Stimulated activated CD4-positive, alpha-beta T cell treated with anti-CD3 and anti-CD28 coated beads, Interleukin-15, amount 100 ng/mL, for 24 hours (primary cell): ENCODE results near the gene NEK2.
A peak's percentile ranks its signal among the peaks of the same experiment; 100 is the strongest.
"Not testable (repeated sequence)": the region's sequence is repeated elsewhere in the genome, so short reads cannot be mapped to it uniquely, and the experiment has no call there.

Experiments used
- DNase-seq: peaks from one replicate; pipeline ENCODE4 v3.0.0-alpha.2; 2020

Gene NEK2

DNA sequence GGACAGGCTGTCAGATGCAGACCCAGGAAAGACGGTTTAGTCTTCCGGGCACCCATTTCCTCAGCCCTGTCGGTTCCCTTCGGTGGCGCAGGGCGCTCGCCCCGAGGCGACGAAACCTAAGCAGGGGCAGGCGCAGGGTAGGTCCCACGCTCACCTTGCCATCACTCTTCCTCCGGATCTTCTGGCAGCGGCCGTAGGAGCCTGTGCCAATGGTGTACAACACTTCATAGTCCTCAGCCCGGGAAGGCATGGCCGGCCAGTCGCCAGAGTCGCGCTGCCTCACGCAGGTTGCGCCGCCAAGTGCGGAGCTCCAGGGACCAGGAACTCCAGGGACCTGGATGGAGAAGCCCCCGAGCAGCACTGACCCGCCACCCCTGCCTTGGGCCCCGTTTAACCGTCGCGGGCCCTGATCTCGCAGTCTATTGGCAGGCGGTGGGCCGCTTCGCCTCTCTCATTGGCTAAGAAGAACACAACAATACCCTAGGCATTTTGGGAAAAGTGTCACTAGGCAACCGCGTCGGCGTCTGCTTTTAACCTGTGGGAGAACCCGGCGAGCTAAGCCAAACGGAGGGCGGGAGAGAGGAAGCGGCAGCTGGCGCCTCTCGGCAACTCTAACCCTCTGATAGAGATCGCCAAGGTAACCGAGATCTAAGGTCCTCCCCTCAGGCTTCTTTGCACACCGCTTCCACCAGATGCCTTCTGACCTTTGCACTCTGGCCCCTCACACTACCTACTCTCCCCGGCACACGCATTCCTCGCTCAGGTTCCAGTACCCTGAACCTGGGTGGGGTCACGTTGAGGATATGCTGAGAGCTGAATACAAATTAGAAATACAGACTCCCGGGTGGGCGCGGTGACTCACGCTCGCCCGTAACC is at the start of gene NEK2:
Gene NEK2 (minus strand): TSS at position 392 of the 876 bp plus-strand sequence. CDS start 142 bp downstream, at position 250.
- peak; percentile 90 for DNase-seq

DNA sequence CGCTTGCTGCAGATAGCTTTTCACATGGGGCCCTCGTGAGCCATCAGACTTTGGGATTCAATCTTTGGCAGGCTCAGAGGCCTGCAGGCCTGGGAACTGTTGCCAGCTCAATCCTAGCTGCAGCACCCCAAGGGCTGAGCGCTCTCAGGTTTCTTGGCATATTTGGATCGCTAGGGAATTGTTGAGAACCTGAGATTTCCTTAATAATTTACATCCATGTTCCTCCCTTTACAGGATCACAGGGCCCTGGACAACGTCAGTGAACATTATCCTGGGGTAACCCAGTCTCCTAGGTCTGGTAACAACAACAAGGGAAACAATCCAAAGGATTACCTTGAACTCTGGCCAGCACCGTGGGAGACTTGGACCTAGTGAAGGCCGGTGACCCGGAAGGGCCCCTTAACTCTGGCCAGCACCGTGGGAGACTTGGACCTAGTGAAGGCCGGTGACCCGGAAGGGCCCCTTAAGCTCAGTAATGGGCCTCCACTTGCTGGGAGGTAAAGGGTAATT is 49.3 kb upstream of the NEK2 start:
- no peak for DNase-seq

DNA sequence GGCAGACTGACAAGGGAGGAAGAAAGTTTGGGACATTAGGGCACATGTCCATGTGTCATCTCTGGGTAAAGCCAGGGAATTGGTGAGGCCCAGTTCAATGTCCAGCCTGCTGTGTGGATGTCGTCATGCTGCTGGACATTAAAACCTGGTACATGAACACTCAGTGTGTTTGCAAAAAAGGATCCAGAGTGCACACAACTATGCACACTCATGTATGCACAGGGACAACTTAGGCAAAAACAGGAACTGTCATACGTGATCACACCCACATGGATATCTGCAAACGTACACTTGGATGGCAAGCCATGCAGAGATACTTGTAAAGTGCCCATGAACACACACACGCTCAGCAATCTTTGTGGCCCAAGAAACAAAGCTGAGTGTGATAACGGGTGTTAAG is 47.9 kb upstream of the NEK2 start:
- DNase-seq: no peak

GRCh38 chr1:211722277-211723175 is 47.1 kb upstream of the NEK2 start:
- DNase-seq: no peak

- not testable (repeated sequence) for DNase-seq
Measured at GRCh38 chr1:211716555-211716954, 41.1 kb upstream of the NEK2 start.

DNA sequence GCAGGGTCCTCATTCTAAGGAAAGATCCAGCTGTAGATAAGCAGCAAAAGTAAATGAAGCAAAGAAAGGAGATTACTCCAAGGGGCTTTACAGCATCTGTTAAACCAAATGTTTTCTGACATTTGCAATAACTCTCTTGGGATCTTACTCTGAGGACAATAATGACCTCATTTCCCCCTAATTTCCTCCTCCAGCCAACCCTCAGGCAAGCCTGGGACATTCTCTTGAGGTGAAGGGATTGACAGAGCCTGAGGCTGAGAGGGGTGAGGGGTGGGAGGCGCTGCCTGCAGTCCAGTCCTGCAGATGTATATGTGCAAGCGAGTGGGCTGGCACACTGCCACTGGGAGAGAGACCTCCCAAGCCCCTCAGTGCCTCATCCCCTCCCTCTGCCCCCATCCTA is 40.5 kb upstream of the NEK2 start:
- DNase-seq: no peak

- no peak for DNase-seq
Measured at GRCh38 chr1:211714154-211714553, 38.7 kb upstream of the NEK2 start.

- no peak for DNase-seq
Measured at GRCh38 chr1:211713231-211713630, 37.8 kb upstream of the NEK2 start.

DNA sequence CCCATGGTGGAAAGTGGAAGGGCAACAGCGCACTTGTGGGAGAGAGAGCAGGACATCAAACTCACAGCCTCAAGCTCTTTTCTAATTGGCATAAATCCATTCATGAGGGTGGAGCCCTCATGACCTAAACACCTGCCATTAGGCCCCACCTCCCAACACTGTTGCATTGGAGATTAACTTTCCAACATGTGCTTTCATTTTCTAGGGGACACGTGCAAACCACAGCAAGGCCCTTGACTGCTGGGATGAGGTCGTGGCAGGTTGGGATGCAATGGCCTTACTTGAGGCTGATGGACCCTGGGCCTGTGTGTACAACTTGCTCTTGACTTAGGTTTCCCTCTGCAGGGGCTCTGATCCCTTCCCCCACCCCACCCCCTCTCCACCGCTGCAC is 35.9 kb upstream of the NEK2 start:
- no peak for DNase-seq

DNA sequence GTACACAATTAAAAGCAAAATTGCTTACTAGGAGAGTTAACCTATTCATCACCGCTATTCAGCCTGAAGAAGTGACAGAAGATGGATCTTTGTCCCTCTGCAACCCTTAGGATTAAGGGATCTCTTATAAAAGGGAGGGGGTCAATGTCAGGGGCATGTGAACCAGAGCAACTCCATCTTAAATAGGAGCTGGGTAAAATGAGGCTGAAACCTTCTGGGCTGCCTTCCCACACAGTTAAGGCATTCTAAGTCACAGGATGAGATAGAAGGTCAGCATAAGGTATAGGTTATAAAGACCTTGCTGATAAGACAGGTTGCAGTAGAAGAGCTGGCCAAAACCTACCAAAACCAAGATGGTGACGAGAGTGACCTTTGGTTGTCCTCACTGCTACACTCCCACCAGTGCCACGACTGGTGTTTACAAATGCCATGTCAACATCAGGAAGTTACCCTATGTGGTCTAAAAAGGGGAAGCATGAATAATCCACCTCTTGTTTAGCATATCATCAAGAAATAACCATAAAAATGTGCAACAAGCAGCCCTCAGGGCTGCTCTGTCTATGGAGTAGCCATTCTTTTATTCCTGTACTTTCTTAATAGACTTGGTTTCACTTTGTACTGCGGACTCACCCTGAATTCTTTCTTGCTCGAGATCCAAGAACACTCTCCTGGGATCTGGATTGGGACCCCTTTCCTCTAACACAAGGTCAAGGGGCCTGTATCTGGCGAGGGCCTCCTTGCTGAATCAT is 35.3 kb upstream of the NEK2 start:
- no peak for DNase-seq

DNA sequence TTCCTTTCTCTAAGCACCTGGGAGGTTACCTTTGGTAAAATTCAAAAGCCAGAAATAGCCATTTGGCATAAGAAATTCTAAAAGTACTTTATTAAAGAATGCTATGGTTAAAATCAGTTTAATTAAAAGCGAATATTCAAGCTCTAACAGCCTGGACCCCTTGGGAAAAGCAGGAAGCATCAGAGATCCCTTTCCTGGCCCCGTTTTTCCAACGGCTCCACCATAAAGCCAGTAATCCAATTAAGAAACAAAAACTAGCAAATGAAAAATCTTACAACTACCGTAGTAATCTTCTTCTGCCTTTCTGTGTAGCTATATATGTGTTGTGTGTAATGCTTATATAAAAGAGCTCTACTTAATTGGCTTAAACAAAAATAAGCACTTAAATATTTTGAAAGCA is 33.5 kb upstream of the NEK2 start:
- no peak for DNase-seq

DNA sequence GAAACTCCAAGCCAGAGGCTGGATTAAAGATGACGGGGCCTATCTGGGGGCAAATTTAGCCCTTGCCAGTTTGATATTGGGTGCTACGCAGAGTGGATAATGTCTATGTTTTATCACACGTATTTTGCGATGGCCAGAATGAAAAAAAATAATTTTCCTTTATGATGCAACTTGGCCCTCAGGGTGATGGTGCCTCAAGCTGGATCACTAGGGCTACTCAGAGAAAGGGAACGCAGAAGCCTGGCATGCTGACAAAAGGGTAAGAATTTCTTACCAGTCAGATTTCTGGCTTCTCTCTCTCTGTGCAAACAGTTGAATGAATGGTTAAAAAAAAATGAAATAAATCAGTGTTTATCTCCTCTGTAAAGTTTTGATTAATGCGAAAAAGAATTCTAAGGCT is 32.6 kb upstream of the NEK2 start:
- DNase-seq: no peak

DNA sequence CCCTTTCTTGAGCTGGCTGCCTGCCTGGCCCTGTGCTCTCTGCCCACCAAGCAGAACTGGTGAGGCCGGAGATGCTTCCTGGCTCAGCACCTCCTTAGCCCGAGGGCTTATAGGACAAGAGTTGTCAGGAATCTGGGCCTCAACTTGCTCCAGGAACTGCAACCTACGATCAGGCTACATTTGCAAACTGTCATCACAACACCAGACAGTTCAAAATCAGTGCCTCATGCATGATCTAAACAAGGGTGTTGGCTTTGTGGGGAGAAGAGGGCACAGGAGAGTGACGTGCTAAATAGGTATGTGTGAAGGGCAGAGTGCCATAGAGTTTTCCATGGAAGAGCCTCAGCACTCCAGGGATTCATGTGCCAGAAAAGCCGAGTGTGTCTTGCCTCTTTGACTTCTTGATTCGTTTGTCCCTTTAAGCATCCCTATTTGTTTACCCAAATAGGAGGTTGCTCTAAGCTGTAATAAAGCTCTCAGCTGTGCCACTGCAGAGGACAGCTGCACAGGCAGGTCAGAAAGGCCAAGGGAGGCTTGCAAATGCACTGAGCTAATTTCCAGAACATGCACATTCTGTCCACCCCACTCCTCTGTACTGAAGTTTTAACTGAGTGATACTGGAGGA is 30.2 kb upstream of the NEK2 start:
- no peak for DNase-seq

- DNase-seq: no peak
Measured at GRCh38 chr1:211704543-211704942, 29.1 kb upstream of the NEK2 start.

GRCh38 chr1:211703812-211704537 is 28.6 kb upstream of the NEK2 start:
- DNase-seq: no peak

DNA sequence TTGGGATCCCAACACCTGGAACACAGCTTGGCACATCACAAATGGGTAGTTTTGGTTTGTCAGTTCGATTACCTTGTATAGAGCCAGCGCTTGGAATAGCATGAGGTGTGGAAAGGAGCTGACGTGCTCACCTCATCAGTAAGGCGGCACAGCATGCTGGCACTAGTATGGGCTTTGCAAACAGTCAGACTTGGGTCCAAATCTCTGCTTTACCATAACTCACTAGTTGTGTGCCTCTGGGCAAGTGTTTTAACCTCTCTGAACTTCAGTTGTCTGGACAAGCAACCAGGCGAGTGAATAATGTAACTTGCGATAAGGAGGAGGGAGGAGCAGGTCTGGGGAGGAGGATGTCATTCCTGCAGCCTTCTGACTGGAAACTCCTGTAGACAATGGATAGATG is 26.3 kb upstream of the NEK2 start:
- no peak for DNase-seq

GRCh38 chr1:211699059-211699458 is 23.6 kb upstream of the NEK2 start:
- DNase-seq: no peak

GRCh38 chr1:211698161-211699026 is 23.0 kb upstream of the NEK2 start:
- peak; percentile 89 for DNase-seq

- DNase-seq: no peak
Measured at GRCh38 chr1:211697356-211697755, 21.9 kb upstream of the NEK2 start.

- DNase-seq: peak; percentile 7
Measured at GRCh38 chr1:211695135-211695816, 19.9 kb upstream of the NEK2 start.
